ENCODE measurements around the gene RNASET2.

The RNASET2 gene

DNA sequence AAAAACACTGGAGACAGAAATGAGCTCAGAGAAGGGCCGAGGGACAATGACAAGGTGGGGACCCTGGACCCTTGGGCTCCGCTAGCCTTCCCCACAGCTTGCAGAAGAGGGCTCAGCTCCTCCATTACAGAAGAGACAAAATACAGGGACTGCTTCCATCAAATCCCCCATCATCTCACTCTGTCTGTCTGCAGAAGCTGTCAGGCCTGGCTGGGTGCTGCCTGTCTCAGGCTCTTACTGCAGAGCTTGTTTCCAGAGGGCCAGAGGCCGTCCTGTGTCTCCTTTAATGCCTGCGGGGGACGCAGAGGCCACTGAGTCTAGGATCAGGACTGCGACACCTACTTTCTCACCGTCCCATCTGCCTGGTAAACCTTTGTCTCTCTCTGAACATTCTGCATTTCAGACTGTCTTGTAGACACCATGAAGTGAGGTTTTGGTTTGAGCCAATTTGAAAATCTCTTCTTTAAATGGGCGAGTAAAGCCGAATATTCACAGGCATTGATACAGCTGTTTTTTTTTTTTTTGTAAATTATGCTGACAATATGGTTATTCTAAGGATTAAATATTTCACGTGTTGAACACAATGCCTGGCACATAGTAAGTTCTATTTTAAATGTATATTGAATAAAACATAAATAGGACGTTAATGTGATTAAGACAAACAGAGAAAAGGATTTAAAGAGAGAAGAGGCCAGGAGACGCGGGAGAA lies 28.3 kb downstream of the RNASET2 start:
- no peak overlapping the region for H3K18ac ChIP-seq (ENCODE audit: low read length)
- H3K4me1 ChIP-seq (ENCODE audit: control insufficient read depth in 2 of 2, insufficient read depth in 1 of 2, low read depth in 1 of 2, low read length in 2 of 2) = peaks cover 10 to 11% of the 10 kb centered on the region in 2 donors
- H2BK12ac ChIP-seq (ENCODE audit: low read length) = no peak overlapping the region
- H3K27me3 ChIP-seq (ENCODE audit: control insufficient read depth in 3 of 3, insufficient read depth in 3 of 3, low read depth in 1 of 3, low read length in 3 of 3) = peaks cover 0 to 3% (median 0%) of the 10 kb centered on the region in 3 experiments
- no peak overlapping the region for H2BK5ac ChIP-seq (ENCODE audit: low read length)
- H2AFZ ChIP-seq (ENCODE audit: low read length) = no peak overlapping the region
- WGBS, 2 donors (ENCODE audit: extremely low coverage in 2 of 2, insufficient read length in 2 of 2, insufficient replicate concordance in 1 of 2) = no CpG with 5 or more reads among the region's 13 CpGs
- H2AK5ac ChIP-seq (ENCODE audit: low read depth, low read length) = no peak overlapping the region
- H3K4me3 ChIP-seq (ENCODE audit: low read length in 2 of 2) = no peak overlapping the region
- H3K9ac ChIP-seq (ENCODE audit: low read depth, low read length, poor library complexity) = peak overlapping the region; percentile 17
- H3K14ac ChIP-seq (ENCODE audit: low read length) = no peak overlapping the region
- H3K9me3 ChIP-seq (replicated peaks in 1 of 2; ENCODE audit: control insufficient read depth in 2 of 2, insufficient read depth in 1 of 2, low read depth in 1 of 2, low read length in 2 of 2) = peaks cover 0 to 4% of the 10 kb centered on the region in 2 donors
- no peak for DNase-seq (ENCODE audit: low spot score)
- H4K8ac ChIP-seq (ENCODE audit: low read depth, low read length) = no peak overlapping the region
- no peak overlapping the region for H4K91ac ChIP-seq (ENCODE audit: low read depth, low read length, poor library complexity)
- no peak overlapping the region for H2BK15ac ChIP-seq (ENCODE audit: low read length)
- peaks cover 3 to 6% of the 10 kb centered on the region in 2 donors for H3K36me3 ChIP-seq (replicated peaks in 1 of 2; ENCODE audit: control insufficient read depth in 2 of 2, insufficient read depth in 2 of 2, low read length in 2 of 2)
- H3K79me1 ChIP-seq (ENCODE audit: low read depth, low read length) = peaks cover 2% of the 10 kb centered on the region
- no peak overlapping the region for H3K23ac ChIP-seq (ENCODE audit: low read depth, low read length, poor library complexity)
- no peak overlapping the region for H3K4me2 ChIP-seq (ENCODE audit: insufficient read depth, low read length, poor library complexity, severe bottlenecking)
- no peak overlapping the region for H2BK120ac ChIP-seq (ENCODE audit: low read depth, low read length)
- H3K4ac ChIP-seq (ENCODE audit: low read length) = no peak overlapping the region
- H3K27ac ChIP-seq (replicated peaks; ENCODE audit: low read length) = no peak overlapping the region

- no peak overlapping the region for H3K27ac ChIP-seq (replicated peaks; ENCODE audit: low read length)
- peaks cover 0 to 4% of the 10 kb centered on the region in 2 donors for H3K9me3 ChIP-seq (replicated peaks in 1 of 2; ENCODE audit: control insufficient read depth in 2 of 2, insufficient read depth in 1 of 2, low read depth in 1 of 2, low read length in 2 of 2)
- peaks cover 2% of the 10 kb centered on the region for H3K79me1 ChIP-seq (ENCODE audit: low read depth, low read length)
- H3K36me3 ChIP-seq (replicated peaks in 1 of 2; ENCODE audit: control insufficient read depth in 2 of 2, insufficient read depth in 2 of 2, low read length in 2 of 2) = peaks cover 3 to 6% of the 10 kb centered on the region in 2 donors
- H2AFZ ChIP-seq (ENCODE audit: low read length) = no peak overlapping the region
- no peak overlapping the region for H2BK12ac ChIP-seq (ENCODE audit: low read length)
- H3K9ac ChIP-seq (ENCODE audit: low read depth, low read length, poor library complexity) = peak overlapping the region; percentile 51
- no peak overlapping the region for H2AK5ac ChIP-seq (ENCODE audit: low read depth, low read length)
- WGBS, 2 donors (ENCODE audit: extremely low coverage in 2 of 2, insufficient read length in 2 of 2, insufficient replicate concordance in 1 of 2) = no CpG with 5 or more reads among the region's 12 CpGs
- no peak overlapping the region for H3K4me3 ChIP-seq (ENCODE audit: low read length in 2 of 2)
- H3K18ac ChIP-seq (ENCODE audit: low read length) = peak overlapping the region; percentile 48
- H2BK120ac ChIP-seq (ENCODE audit: low read depth, low read length) = no peak overlapping the region
- H3K14ac ChIP-seq (ENCODE audit: low read length) = no peak overlapping the region
- no peak overlapping the region for H4K8ac ChIP-seq (ENCODE audit: low read depth, low read length)
- H3K27me3 ChIP-seq (ENCODE audit: control insufficient read depth in 3 of 3, insufficient read depth in 3 of 3, low read depth in 1 of 3, low read length in 3 of 3) = peaks cover 0 to 3% (median 0%) of the 10 kb centered on the region in 3 experiments
- no peak overlapping the region for H2BK5ac ChIP-seq (ENCODE audit: low read length)
- no peak overlapping the region for H3K23ac ChIP-seq (ENCODE audit: low read depth, low read length, poor library complexity)
- no peak overlapping the region for H4K91ac ChIP-seq (ENCODE audit: low read depth, low read length, poor library complexity)
- no peak for DNase-seq (ENCODE audit: low spot score)
- peaks cover 10 to 11% of the 10 kb centered on the region in 2 donors for H3K4me1 ChIP-seq (ENCODE audit: control insufficient read depth in 2 of 2, insufficient read depth in 1 of 2, low read depth in 1 of 2, low read length in 2 of 2)
- H3K4me2 ChIP-seq (ENCODE audit: insufficient read depth, low read length, poor library complexity, severe bottlenecking) = no peak overlapping the region
- H3K4ac ChIP-seq (ENCODE audit: low read length) = no peak overlapping the region
- no peak overlapping the region for H2BK15ac ChIP-seq (ENCODE audit: low read length)
Measured at GRCh38 chr6:166927240-166927934, 29.0 kb downstream of the RNASET2 start.

DNA sequence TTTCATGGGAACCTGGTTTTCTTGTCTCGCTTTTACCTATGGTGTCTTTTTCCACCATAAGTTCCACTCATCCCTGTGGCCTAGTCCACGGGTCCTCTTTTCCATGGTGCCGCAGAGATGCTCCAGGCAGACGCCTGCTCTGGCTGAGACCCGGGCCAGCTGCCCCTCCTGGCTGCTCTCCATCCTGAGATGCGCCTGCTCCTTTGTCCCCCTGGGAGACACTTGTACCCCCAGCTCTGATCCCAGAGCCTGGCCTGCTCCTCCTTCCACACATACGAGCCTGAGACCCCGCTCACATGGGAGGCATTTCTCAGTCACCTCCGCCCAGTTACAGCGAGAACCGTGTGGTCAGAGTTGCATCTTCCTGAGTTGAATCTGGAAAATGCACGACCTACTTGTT lies 29.6 kb downstream of the RNASET2 start:
- Histone ChIP-seq H3K9me3 (replicated peaks in 1 of 2; ENCODE audit: control insufficient read depth in 2 of 2, insufficient read depth in 1 of 2, low read depth in 1 of 2, low read length in 2 of 2) (peaks cover 0 to 4% of the 10 kb centered on the region in 2 donors), H3K9ac (ENCODE audit: low read depth, low read length, poor library complexity) (no peak overlapping the region), H2AFZ (ENCODE audit: low read length) (no peak overlapping the region), H3K4me1 (ENCODE audit: control insufficient read depth in 2 of 2, insufficient read depth in 1 of 2, low read depth in 1 of 2, low read length in 2 of 2) (peaks cover 11% of the 10 kb centered on the region in 2 donors), H2BK15ac (ENCODE audit: low read length) (no peak overlapping the region), H3K14ac (ENCODE audit: low read length) (no peak overlapping the region), H2BK5ac (ENCODE audit: low read length) (no peak overlapping the region), H3K4me2 (ENCODE audit: insufficient read depth, low read length, poor library complexity, severe bottlenecking) (no peak overlapping the region), H3K79me1 (ENCODE audit: low read depth, low read length) (peaks cover 2% of the 10 kb centered on the region), H3K27ac (replicated peaks; ENCODE audit: low read length) (no peak overlapping the region), H4K91ac (ENCODE audit: low read depth, low read length, poor library complexity) (no peak overlapping the region), H2BK120ac (ENCODE audit: low read depth, low read length) (no peak overlapping the region), H3K27me3 (ENCODE audit: control insufficient read depth in 3 of 3, insufficient read depth in 3 of 3, low read depth in 1 of 3, low read length in 3 of 3) (peaks cover 0 to 3% (median 0%) of the 10 kb centered on the region in 3 experiments), H3K23ac (ENCODE audit: low read depth, low read length, poor library complexity) (no peak overlapping the region), H2BK12ac (ENCODE audit: low read length) (no peak overlapping the region), H3K36me3 (replicated peaks in 1 of 2; ENCODE audit: control insufficient read depth in 2 of 2, insufficient read depth in 2 of 2, low read length in 2 of 2) (peaks cover 3 to 6% of the 10 kb centered on the region in 2 donors), H4K8ac (ENCODE audit: low read depth, low read length) (no peak overlapping the region), H3K4me3 (ENCODE audit: low read length in 2 of 2) (no peak overlapping the region), H3K18ac (ENCODE audit: low read length) (no peak overlapping the region), H3K4ac (ENCODE audit: low read length) (no peak overlapping the region), H2AK5ac (ENCODE audit: low read depth, low read length) (no peak overlapping the region)
- WGBS, 2 donors (ENCODE audit: extremely low coverage in 2 of 2, insufficient read length in 2 of 2, insufficient replicate concordance in 1 of 2) = no CpG with 5 or more reads among the region's 12 CpGs
- DNase-seq (ENCODE audit: low spot score) = no peak
